Adrenal gland (tissue), 5 donors: ENCODE results near the gene LCMT1.

Experiments
- POLR2A ChIP-seq, 2 donors: fragments of 450-650 bp; IDR thresholded peaks; one replicate each; pipeline ENCODE4 v1.6.1; 2017; ENCODE audit warnings: antibody characterized with exemption in 2 of 2, mild to moderate bottlenecking in 2 of 2, moderate library complexity in 1 of 2
- TF ChIP-seq, protein P1 (sequence below), 6 experiments: fragments of 450-650 bp in 4 of 6; fragments of 200-600 bp in 2 of 6; sonication (generic) in 1 of 6; IDR thresholded peaks; 1 replicate in 5 of 6; 2 replicates in 1 of 6; pipeline versions ENCODE4 v1.5.1 to v1.8.0; 2016 to 2021; ENCODE audit warnings: antibody characterized with exemption in 6 of 6, mild to moderate bottlenecking in 2 of 6, moderate library complexity in 1 of 6
- donor health status: DM: no; HTN: no; CAD: no.

DNA sequence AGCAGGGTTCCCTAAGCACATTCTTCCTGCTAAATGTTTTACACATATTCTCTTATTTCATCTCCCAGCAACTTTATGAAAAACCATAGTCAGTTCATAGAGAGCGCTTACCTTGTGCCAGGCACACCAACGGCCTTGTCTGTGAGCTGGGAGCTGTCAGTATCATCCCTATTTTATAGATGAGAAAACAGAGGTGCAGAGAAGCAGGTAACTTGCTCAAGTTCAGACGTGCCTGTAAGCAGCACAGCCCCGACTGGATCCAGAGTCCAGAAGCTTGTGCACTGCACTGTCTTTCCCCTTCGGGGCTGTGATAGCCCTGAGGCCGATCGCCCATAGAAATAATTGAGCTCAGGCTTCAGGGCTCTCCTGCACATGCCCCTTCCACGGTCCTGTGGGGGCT is 111.4 kb downstream of the LCMT1 start:
- TF ChIP-seq, protein P1, sequence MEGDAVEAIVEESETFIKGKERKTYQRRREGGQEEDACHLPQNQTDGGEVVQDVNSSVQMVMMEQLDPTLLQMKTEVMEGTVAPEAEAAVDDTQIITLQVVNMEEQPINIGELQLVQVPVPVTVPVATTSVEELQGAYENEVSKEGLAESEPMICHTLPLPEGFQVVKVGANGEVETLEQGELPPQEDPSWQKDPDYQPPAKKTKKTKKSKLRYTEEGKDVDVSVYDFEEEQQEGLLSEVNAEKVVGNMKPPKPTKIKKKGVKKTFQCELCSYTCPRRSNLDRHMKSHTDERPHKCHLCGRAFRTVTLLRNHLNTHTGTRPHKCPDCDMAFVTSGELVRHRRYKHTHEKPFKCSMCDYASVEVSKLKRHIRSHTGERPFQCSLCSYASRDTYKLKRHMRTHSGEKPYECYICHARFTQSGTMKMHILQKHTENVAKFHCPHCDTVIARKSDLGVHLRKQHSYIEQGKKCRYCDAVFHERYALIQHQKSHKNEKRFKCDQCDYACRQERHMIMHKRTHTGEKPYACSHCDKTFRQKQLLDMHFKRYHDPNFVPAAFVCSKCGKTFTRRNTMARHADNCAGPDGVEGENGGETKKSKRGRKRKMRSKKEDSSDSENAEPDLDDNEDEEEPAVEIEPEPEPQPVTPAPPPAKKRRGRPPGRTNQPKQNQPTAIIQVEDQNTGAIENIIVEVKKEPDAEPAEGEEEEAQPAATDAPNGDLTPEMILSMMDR (IDR thresholded peaks at IDR 0.05), result no peak
- TF ChIP-seq POLR2A (IDR thresholded peaks at IDR 0.05), result no peak
